GM19452 (cell line): ENCODE data around the gene LDLRAP1.
"Not testable (repeated sequence)": the region's sequence is repeated elsewhere in the genome, so short reads cannot be mapped to it uniquely, and the experiment has no call there.

Source experiments
- ATAC-seq: cut with Tn5 transposase; IDR thresholded peaks from one replicate; pipeline ENCODE4 v1.9.1; 2021; ENCODE audit not compliant: unreplicated experiment

Gene LDLRAP1

GRCh38 chr1:25600971-25601699 is 57.7 kb downstream of the LDLRAP1 start:
- ATAC-seq = not testable (repeated sequence)

GRCh38 chr1:25603779-25604538 is 60.6 kb downstream of the LDLRAP1 start:
- ATAC-seq = not testable (repeated sequence)

GRCh38 chr1:25607123-25607522 is 63.7 kb downstream of the LDLRAP1 start:
- ATAC-seq = no peak

GRCh38 chr1:25608488-25609178 is 65.2 kb downstream of the LDLRAP1 start:
- ATAC-seq = no peak

- no peak for ATAC-seq
Observed at GRCh38 chr1:25609921-25610320, 66.5 kb downstream of the LDLRAP1 start.

GRCh38 chr1:25610822-25611630 is 67.6 kb downstream of the LDLRAP1 start:
- ATAC-seq = no peak

GRCh38 chr1:25611843-25612242 is 68.4 kb downstream of the LDLRAP1 start:
- ATAC-seq = no peak

- ATAC-seq = no peak
Observed at GRCh38 chr1:25612421-25612820, 69.0 kb downstream of the LDLRAP1 start.

- ATAC-seq = no peak
Observed at GRCh38 chr1:25613091-25613490, 69.7 kb downstream of the LDLRAP1 start.

- ATAC-seq = no peak
Observed at GRCh38 chr1:25614501-25615171, 71.2 kb downstream of the LDLRAP1 start.

GRCh38 chr1:25615172-25615541 is 71.8 kb downstream of the LDLRAP1 start:
- no peak for ATAC-seq

GRCh38 chr1:25615563-25616094 is 72.2 kb downstream of the LDLRAP1 start:
- ATAC-seq = peak; percentile 7

GRCh38 chr1:25616095-25616986 is 72.9 kb downstream of the LDLRAP1 start, which contains the start of gene MAN1C1:
TSS of gene MAN1C1 (plus strand) at chr1:25616791. CDS start at chr1:25617798, 1,007 bp downstream.
- peak; percentile 49 for ATAC-seq

- peak; percentile 20 for ATAC-seq
Observed at GRCh38 chr1:25616987-25617624, 73.7 kb downstream of the LDLRAP1 start.

GRCh38 chr1:25617625-25618432 is 74.4 kb downstream of the LDLRAP1 start:
- ATAC-seq = no peak

GRCh38 chr1:25618433-25618808 is 75.0 kb downstream of the LDLRAP1 start:
- no peak for ATAC-seq
